Upper lobe of right lung (tissue), 1 donor: ENCODE results near the gene GABRD. TPM values are rescaled to one million over a fixed set of nuclear protein-coding genes. Genes with fewer than 3 reads are reported as not detected.

ENCODE experiments used
- ATAC-seq: fragments of 200-7000 bp; cut with Tn5 transposase; one replicate; pipeline ENCODE4 v1.9.1; 2020; ENCODE audit warnings: mild to moderate bottlenecking, moderate library complexity
- DNase-seq: peaks from one replicate; pipeline ENCODE4 v3.0.0-alpha.2; 2020
- H3K27ac ChIP-seq: fragments of 200-600 bp; one replicate; pipeline ENCODE4 v1.8.0; 2022
- H3K27me3 ChIP-seq: fragments of 200-600 bp; one replicate; pipeline ENCODE4 v1.8.0; 2022; ENCODE audit warnings: mild to moderate bottlenecking
- H3K36me3 ChIP-seq: fragments of 200-600 bp; one replicate; pipeline ENCODE4 v1.8.0; 2022
- H3K4me1 ChIP-seq: fragments of 200-600 bp; one replicate; pipeline ENCODE4 v1.8.0; 2022
- H3K4me3 ChIP-seq: fragments of 200-600 bp; one replicate; pipeline ENCODE4 v1.8.0; 2022; ENCODE audit warnings: mild to moderate bottlenecking
- H3K9me3 ChIP-seq: fragments of 200-600 bp; one replicate; pipeline ENCODE4 v1.8.0; 2022
- intact Hi-C: fragments of 100-400 bp; cut with DNase I; formaldehyde crosslinking; loops from one replicate; pipeline ENCODE4 v1.11.0; 2022
- total RNA-seq: library from RNA; stranded (reverse); fragmentation: NEBNext Ultra II Directional; extraction: Animal tissue kit (Norgen Biotek cat#: 25700); gene quantifications from one replicate; pipeline ENCODE4 v1.2.1, GENCODE V29; 2021
- TF ChIP-seq, protein P1 (sequence below): fragments of 200-600 bp; IDR thresholded peaks from one replicate; pipeline ENCODE4 v1.8.0; 2022; ENCODE audit warnings: antibody characterized with exemption
- donor health status: DM: no; HTN: yes; CAD: no; lungs with severe emphysema.

Gene GABRD
- total RNA-seq, 1 donor from 2014 or later: 2.9 TPM

DNA sequence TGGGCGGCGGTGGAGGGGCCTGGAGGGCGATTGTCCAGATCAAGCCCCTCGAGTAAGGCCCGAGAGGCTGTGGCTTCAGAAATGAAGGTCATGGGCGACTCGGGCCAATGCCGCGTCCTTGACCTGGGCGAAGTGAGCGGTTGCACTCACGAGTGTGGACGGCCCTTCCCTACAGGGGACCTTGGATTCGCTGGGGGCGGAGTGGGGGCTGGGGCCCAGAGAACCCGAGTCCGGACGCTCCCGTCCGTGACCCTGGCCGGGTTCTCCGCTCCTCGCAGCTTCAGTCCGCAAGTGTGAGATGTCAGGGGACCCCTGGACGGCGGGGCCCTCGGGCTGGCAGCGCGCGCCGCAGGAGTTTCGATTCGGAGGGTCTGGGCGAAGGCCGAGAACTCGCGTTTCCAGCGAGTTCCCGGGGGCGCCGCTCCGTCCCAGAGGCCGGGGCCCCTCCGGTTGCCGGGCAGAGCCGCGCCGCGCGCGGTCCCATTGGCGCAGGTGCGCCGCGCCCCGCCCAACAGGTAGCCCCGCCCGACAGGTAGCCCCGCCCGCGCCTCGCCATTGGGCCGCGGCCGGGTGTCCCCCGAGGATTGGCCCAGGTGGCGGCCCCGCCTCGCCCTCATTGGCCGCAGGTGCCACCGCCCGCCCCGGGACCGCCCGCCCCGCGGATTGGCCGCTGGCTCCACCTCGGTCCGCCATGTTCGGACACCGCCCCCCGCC lies 30.7 kb downstream of the GABRD start, which contains the start of gene PRKCZ:
TSS of gene PRKCZ (plus strand) at position 694 of the 714 bp plus-strand sequence. CDS start 220 bp downstream, outside the sequence.
- peak within 1 kb of the TSS; percentile 63 for H3K4me3 ChIP-seq
- H3K9me3 ChIP-seq: no peaks in the 10 kb centered on the region
- peaks cover 24% of the 10 kb centered on the region for H3K4me1 ChIP-seq
- peaks cover 3% of the 10 kb centered on the region for H3K27me3 ChIP-seq
- intact Hi-C loops: no loop called here
- peak; percentile 98 for DNase-seq
- TF ChIP-seq, protein P1, sequence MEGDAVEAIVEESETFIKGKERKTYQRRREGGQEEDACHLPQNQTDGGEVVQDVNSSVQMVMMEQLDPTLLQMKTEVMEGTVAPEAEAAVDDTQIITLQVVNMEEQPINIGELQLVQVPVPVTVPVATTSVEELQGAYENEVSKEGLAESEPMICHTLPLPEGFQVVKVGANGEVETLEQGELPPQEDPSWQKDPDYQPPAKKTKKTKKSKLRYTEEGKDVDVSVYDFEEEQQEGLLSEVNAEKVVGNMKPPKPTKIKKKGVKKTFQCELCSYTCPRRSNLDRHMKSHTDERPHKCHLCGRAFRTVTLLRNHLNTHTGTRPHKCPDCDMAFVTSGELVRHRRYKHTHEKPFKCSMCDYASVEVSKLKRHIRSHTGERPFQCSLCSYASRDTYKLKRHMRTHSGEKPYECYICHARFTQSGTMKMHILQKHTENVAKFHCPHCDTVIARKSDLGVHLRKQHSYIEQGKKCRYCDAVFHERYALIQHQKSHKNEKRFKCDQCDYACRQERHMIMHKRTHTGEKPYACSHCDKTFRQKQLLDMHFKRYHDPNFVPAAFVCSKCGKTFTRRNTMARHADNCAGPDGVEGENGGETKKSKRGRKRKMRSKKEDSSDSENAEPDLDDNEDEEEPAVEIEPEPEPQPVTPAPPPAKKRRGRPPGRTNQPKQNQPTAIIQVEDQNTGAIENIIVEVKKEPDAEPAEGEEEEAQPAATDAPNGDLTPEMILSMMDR: no peak
- peak; percentile 90 for ATAC-seq
- peak within 1 kb of the TSS; percentile 84 for H3K27ac ChIP-seq
- H3K36me3 ChIP-seq: no peaks in the 10 kb centered on the region

GRCh38 chr1:2050461-2050792 lies 31.3 kb downstream of the GABRD start:
- peak overlapping the region; percentile 63 for H3K4me3 ChIP-seq
- no peaks in the 10 kb centered on the region for H3K9me3 ChIP-seq
- intact Hi-C loops: no loop called here
- TF ChIP-seq, protein P1: no peak
- peaks cover 19% of the 10 kb centered on the region for H3K4me1 ChIP-seq
- DNase-seq (no peak), ATAC-seq (no peak)
- H3K27me3 ChIP-seq: peaks cover 3% of the 10 kb centered on the region
- H3K36me3 ChIP-seq: no peaks in the 10 kb centered on the region
- peak overlapping the region; percentile 81 for H3K27ac ChIP-seq

DNA sequence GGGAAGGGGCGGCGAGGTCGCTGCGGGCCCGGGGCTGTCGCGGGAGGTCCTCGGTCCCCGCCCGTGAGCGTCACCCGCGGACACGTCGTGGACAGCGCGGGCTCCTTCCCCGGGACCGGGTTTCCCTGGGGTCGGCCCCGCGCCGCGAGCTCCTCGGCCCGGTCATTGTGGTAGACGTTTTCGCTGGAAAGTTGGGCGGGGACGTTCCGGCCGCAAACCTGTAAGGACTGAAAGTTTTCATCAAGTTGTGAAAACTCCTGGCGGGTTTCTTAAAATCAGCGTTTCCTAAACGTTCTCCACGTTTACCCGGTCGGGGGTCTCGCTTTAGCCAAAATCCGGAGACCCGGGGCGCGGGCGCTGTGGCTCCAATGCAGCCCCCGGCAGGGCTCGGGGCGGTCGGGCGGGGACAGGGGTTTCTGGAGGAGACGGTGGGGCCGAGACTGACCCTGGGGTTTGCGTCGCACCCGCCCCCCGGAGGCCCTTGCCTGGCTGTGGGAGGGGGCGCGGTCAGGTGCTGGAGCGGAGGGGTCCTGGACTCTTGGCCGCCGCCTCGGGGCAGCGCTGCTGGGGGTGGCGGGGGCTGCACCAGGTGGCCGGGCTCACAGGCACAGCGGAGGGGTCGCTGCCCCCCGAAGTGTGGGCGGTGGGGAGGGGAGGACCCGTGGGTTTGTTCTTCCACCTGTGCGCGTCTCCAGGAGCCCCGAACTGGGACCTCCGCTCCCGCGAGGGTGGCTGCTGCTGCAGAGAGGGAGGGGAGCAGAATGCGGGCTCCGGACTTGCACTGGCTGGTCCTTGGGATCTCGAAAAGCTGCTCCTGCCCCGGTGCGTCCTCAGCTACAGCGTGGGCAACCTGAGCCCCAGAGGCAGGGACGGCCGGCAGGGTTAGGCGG lies 31.9 kb downstream of the GABRD start:
- TF ChIP-seq, protein P1: no peak
- DNase-seq: no peak
- peaks cover 3% of the 10 kb centered on the region for H3K27me3 ChIP-seq
- H3K4me1 ChIP-seq: peaks cover 12% of the 10 kb centered on the region
- no peaks in the 10 kb centered on the region for H3K9me3 ChIP-seq
- no peak for ATAC-seq
- no peaks in the 10 kb centered on the region for H3K36me3 ChIP-seq
- intact Hi-C loops: no loop called here
- H3K4me3 ChIP-seq: peak overlapping the region; percentile 63
- peak overlapping the region; percentile 81 for H3K27ac ChIP-seq

DNA sequence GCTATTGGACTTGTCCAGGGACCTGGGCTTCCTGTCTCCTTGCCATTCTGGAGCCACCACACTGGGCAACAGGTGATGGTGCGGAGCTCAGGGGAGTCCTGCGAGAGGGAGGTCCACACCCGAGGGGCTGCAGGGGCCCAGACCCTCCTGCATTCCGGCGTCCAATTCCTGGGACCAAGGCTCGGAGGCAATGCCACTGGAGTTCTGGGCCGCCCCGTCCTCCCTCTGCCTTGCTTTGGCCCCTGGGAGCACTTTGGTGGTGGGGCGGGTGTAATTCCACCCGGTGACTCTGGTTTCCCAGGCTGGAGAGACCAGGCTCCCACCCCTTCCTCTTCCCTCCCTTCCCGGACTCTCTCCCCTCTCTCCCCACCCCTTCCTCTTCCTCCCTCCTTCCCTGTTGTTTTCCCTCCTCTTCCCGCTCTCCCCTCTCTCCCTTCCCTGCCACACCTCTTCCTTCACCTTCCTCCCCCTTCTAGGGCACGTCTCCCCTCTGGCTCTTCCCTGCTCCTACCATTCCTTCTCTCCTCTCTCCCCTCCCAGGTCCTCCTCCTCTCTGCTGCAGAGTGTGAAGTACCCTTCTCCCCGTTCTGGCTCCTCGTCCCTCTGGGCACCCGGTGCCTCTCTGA lies 33.0 kb downstream of the GABRD start:
- ATAC-seq (peak; percentile 19), DNase-seq (no peak)
- peaks cover 8% of the 10 kb centered on the region for H3K4me1 ChIP-seq
- intact Hi-C loops: no loop called here
- peak overlapping the region; percentile 81 for H3K27ac ChIP-seq
- peaks cover 3% of the 10 kb centered on the region for H3K27me3 ChIP-seq
- H3K9me3 ChIP-seq: no peaks in the 10 kb centered on the region
- TF ChIP-seq, protein P1: no peak
- peaks cover 4% of the 10 kb centered on the region for H3K36me3 ChIP-seq
- H3K4me3 ChIP-seq: peak overlapping the region; percentile 63

DNA sequence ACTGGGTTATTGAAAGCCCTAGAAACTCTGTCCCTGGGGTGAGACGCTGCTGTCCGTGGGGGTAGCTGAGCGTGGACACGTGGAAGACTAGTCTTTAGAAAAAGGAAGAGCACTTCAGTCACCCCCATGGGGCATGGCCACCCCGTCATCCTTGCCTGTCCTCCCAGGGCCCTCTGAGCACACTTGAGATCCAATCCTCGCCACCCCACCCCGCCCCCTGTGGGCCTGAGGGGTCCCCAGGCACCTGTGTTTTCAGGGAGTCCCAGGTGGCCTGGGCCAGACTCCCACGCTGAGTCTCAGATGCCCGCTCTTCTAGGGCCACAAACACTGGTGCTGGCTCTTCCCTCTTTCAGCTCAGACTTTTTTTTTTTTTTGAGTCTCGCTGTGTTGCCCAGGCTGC lies 33.6 kb downstream of the GABRD start:
- TF ChIP-seq, protein P1: no peak
- peaks cover 9% of the 10 kb centered on the region for H3K36me3 ChIP-seq
- H3K4me3 ChIP-seq: peak overlapping the region; percentile 63
- DNase-seq (no peak), ATAC-seq (no peak)
- H3K27me3 ChIP-seq: peaks cover 3% of the 10 kb centered on the region
- intact Hi-C loops: no loop called here
- H3K9me3 ChIP-seq: no peaks in the 10 kb centered on the region
- peaks cover 8% of the 10 kb centered on the region for H3K4me1 ChIP-seq
- peak overlapping the region; percentile 63 for H3K27ac ChIP-seq
